HG02642 (cell line): ENCODE data around the gene FZD10.

Source experiments
- ATAC-seq: cut with Tn5 transposase; IDR thresholded peaks from one replicate; pipeline ENCODE4 v1.9.1; 2021; ENCODE audit warnings: mild to moderate bottlenecking; ENCODE audit not compliant: unreplicated experiment, poor library complexity

The FZD10 gene

GRCh38 chr12:130201037-130201436, 38.8 kb downstream of the FZD10 start:
- no peak for ATAC-seq

GRCh38 chr12:130202201-130202600, 39.9 kb downstream of the FZD10 start:
- no peak for ATAC-seq

- ATAC-seq, result no peak
Observed at GRCh38 chr12:130203151-130203550, 40.9 kb downstream of the FZD10 start.

GRCh38 chr12:130204541-130204953, 42.3 kb downstream of the FZD10 start:
- no peak for ATAC-seq

GRCh38 chr12:130205495-130205894, 43.2 kb downstream of the FZD10 start:
- ATAC-seq, result no peak

GRCh38 chr12:130212384-130212989, 50.2 kb downstream of the FZD10 start:
- ATAC-seq, result no peak

- ATAC-seq, result no peak
Observed at GRCh38 chr12:130213249-130213648, 51.0 kb downstream of the FZD10 start.

- ATAC-seq, result no peak
Observed at GRCh38 chr12:130214686-130215395, 52.6 kb downstream of the FZD10 start.
